K562 (cell line): ENCODE measurements around the gene MZB1. TPM values are rescaled to one million over a fixed set of nuclear protein-coding genes. Genes with fewer than 3 reads are reported as not detected.

Source experiments
- BCLAF1 ChIP-seq, 2 experiments: fragments of 450-650 bp in 1 of 2; IDR thresholded peaks; 2 replicates each; pipeline ENCODE4 v1.6.1; 2011 to 2017; ENCODE audit warnings: low read depth in 2 of 2, antibody characterized with exemption in 1 of 2, borderline replicate concordance in 1 of 2, low read length in 1 of 2, mild to moderate bottlenecking in 1 of 2, mixed read lengths in 1 of 2; ENCODE audit not compliant: control insufficient read depth in 1 of 2
- C11orf30 ChIP-seq: fragments of 450-650 bp; IDR thresholded peaks from 2 replicates; pipeline ENCODE4 v1.6.1; 2016; ENCODE audit warnings: low read depth, mild to moderate bottlenecking
- CREB1 ChIP-seq, 2 experiments: sonication (generic) in 1 of 2; formaldehyde crosslinking in 1 of 2; IDR thresholded peaks; 2 replicates each; pipeline versions ENCODE4 v1.6.1 to v1.8.0; 2012 to 2022; ENCODE audit warnings: inconsistent platforms in 1 of 2, mild to moderate bottlenecking in 1 of 2, missing genetic modification reagents in 1 of 2, moderate library complexity in 1 of 2
- EGR1 ChIP-seq: fragments of 450-650 bp; conservative IDR thresholded peaks from 2 replicates; pipeline ENCODE4 v1.6.1; 2017; ENCODE audit warnings: mild to moderate bottlenecking
- ELF4 ChIP-seq: fragments of 450-650 bp; formaldehyde crosslinking; IDR thresholded peaks from 2 replicates; pipeline ENCODE4 v1.4.0; 2022; ENCODE audit warnings: missing genetic modification characterization
- GTF2E2 ChIP-seq: fragments of 200-800 bp; sonication (Bioruptor generic); IDR thresholded peaks from 2 replicates; pipeline ENCODE4 v1.6.1; 2016; ENCODE audit warnings: missing genetic modification characterization, missing compliant biosample characterization
- HBP1 ChIP-seq: fragments of 450-650 bp; formaldehyde crosslinking; IDR thresholded peaks from 2 replicates; pipeline ENCODE4 v1.4.0; 2022; ENCODE audit warnings: missing genetic modification characterization
- HMBOX1 ChIP-seq: sonication (generic); IDR thresholded peaks from 2 replicates; pipeline ENCODE4 v1.6.1; 2016
- KDM1A ChIP-seq, 2 experiments: fragments of 450-650 bp; IDR thresholded peaks; 2 replicates each; pipeline ENCODE4 v1.6.1; 2016; ENCODE audit warnings: mild to moderate bottlenecking in 2 of 2
- LCOR ChIP-seq: sonication (generic); formaldehyde crosslinking; IDR thresholded peaks from 2 replicates; pipeline ENCODE4 v1.8.0; 2022; ENCODE audit warnings: mild to moderate bottlenecking, missing genetic modification reagents
- MCM7 ChIP-seq, 2 experiments: fragments of 450-650 bp; IDR thresholded peaks; 2 replicates each; pipeline ENCODE4 v1.6.1; 2016 to 2018
- NELFE ChIP-seq: IDR thresholded peaks from 2 replicates; pipeline ENCODE4 v1.6.1; 2011; ENCODE audit warnings: mild to moderate bottlenecking; ENCODE audit not compliant: insufficient read depth, insufficient read length
- NFATC3 ChIP-seq: fragments of 450-650 bp; IDR thresholded peaks from 2 replicates; pipeline ENCODE4 v1.6.1; 2017; ENCODE audit warnings: mild to moderate bottlenecking
- SP1 ChIP-seq: sonication (generic); formaldehyde crosslinking; IDR thresholded peaks from 2 replicates; pipeline ENCODE4 v1.8.1; 2022; ENCODE audit warnings: mild to moderate bottlenecking, missing genetic modification reagents
- ZFP1 ChIP-seq: fragments of 450-650 bp; formaldehyde crosslinking; IDR thresholded peaks from 2 replicates; pipeline ENCODE4 v1.4.0; 2020; ENCODE audit warnings: mild to moderate bottlenecking, mixed read lengths
- ZNF124 ChIP-seq: sonication (generic); formaldehyde crosslinking; IDR thresholded peaks from 2 replicates; pipeline ENCODE4 v1.8.1; 2022; ENCODE audit warnings: missing genetic modification reagents
- ZNF445 ChIP-seq: fragments of 250-450 bp; sonication (Bioruptor Pico); IDR thresholded peaks from 2 replicates; pipeline ENCODE4 v1.4.0; 2020; ENCODE audit warnings: low read depth, mild to moderate bottlenecking, moderate library complexity
- ZNF518B ChIP-seq: fragments of 250-450 bp; sonication (Bioruptor Pico); IDR thresholded peaks from 2 replicates; pipeline ENCODE4 v1.5.0; 2021; ENCODE audit warnings: mild to moderate bottlenecking, moderate library complexity
- ZNF696 ChIP-seq: fragments of 250-450 bp; sonication (Bioruptor Pico); conservative IDR thresholded peaks from 2 replicates; pipeline ENCODE4 v1.4.0; 2020; ENCODE audit warnings: mild to moderate bottlenecking, moderate library complexity
- polyA plus RNA-seq, 8 experiments: library from polyadenylated mRNA; depleted of rRNA in 4 of 8; stranded (reverse) in 5 of 8; unstranded in 3 of 8; fragments of >200 nt; fragmentation: Nextera tagmentation in 2 of 8; fragmentation: Illumina TruSeq in 1 of 8; extraction: Ambion mirVana in 2 of 8; extraction: Trizol in 1 of 8; gene quantifications; 2 replicates each; pipeline versions ENCODE4 v1.2.1 to v1.2.3, GENCODE V29; 2011 to 2014; ENCODE audit warnings: inconsistent platforms in 1 of 8, missing spikeins in 1 of 8
- total RNA-seq, 7 experiments: library from RNA; depleted of rRNA in 6 of 7; stranded (reverse); fragments of >200 nt in 6 of 7; fragmentation: Illumina TruSeq in 2 of 7; extraction: Trizol in 2 of 7; gene quantifications; 2 replicates each; pipeline versions ENCODE4 v1.2.1 to v1.2.3, GENCODE V29; 2011 to 2021; ENCODE audit warnings: low replicate concordance in 1 of 7

MZB1 gene
- total and polyA plus RNA-seq, 9 of the 15 experiments (the other 6 are each of a cell fraction or from before 2014, with no cell fraction given), result 0.13 to 0.31 TPM; not detected in 7

GRCh38 chr5:139389701-139390638, at the start of gene MZB1 (continued):
- TF ChIP-seq BCLAF1 (IDR thresholded peaks at IDR 0.05; ENCODE audit: borderline replicate concordance in 1 of 2, control insufficient read depth in 1 of 2, low read depth in 2 of 2, low read length in 1 of 2) (no peak), ELF4 (CRISPR knock-in tag) (no peak), HBP1 (CRISPR knock-in tag) (no peak), SP1 (no peak), ZNF445 (CRISPR knock-in tag) (no peak), KDM1A (IDR thresholded peaks at IDR 0.05) (peak in 1 of 2 experiments; percentile 34; a peak in 1 of 4 replicates), ZNF518B (no peak), CREB1 (IDR thresholded peaks at IDR 0.05) (no peak), CREB1 (CRISPR knock-in tag; IDR thresholded peaks at IDR 0.05) (no peak), GTF2E2 (no peak), ZNF696 (CRISPR knock-in tag) (no peak), LCOR (CRISPR knock-in tag) (no peak), NELFE (no peak), EGR1 (no peak), ZFP1 (no peak), HMBOX1 (no peak), C11orf30 (no peak), NFATC3 (no peak), MCM7 (IDR thresholded peaks at IDR 0.05) (no peak), ZNF124 (CRISPR knock-in tag) (no peak)
